K562 (cell line): ENCODE data around the gene SEC14L3. TPM values are rescaled to one million over a fixed set of nuclear protein-coding genes. Genes with fewer than 3 reads are reported as not detected.

Experiments used
- ATAC-seq: fragments of 200-7000 bp; cut with Tn5 transposase; 3 replicates; pipeline ENCODE4 v1.9.1; 2020; ENCODE audit warnings: moderate library complexity
- BruUV-seq: library from RNA; stranded (reverse); fragments of 400-500 nt; replicated peaks from 2 replicates; lab custom pipeline; 2021; lab: Mats Ljungman, UMichigan
- CTCF ChIA-PET: fragments of 300-600 bp; formaldehyde crosslinking; extraction: SDS; loops from one replicate; lab custom pipeline; 2021; ENCODE audit warnings: low intra/inter-chr PET ratio; lab: Yijun Ruan, JAX
- POLR2A ChIA-PET: fragments of 300-600, 350-650 bp; sonication (Branson Sonifier 250); formaldehyde crosslinking; extraction: SDS; loops from one replicate; lab custom pipeline; 2021; ENCODE audit warnings: antibody characterized with exemption, inconsistent platforms; lab: Yijun Ruan, JAX
- DNase-seq, 4 experiments: peaks; one replicate each; pipeline versions ENCODE4 v3.0.0 to v3.0.0-alpha.2; 2011 to 2018; ENCODE audit warnings: low spot score in 3 of 4, mixed read lengths in 3 of 4; ENCODE audit errors: extremely low read depth in 1 of 4
- FAIRE-seq: peaks from 2 replicates; lab custom pipeline; 2011; peaks lifted over from hg19 to GRCh38; lab: Jason Lieb, UNC
- H2AFZ ChIP-seq: 2 replicates; pipeline ENCODE4 v1.6.0; 2011; ENCODE audit warnings: low read depth, low read length, control low read depth, inconsistent platforms
- H3K27ac ChIP-seq: fragments of 200-600 bp; 3 replicates; pipeline ENCODE4 v1.8.0; 2011; ENCODE audit warnings: low read depth, mild to moderate bottlenecking, control low read depth, inconsistent platforms, low read length, moderate library complexity, mixed read lengths; ENCODE audit errors: extremely low read depth
- H3K27me3 ChIP-seq, 2 experiments: fragments of 300-600 bp in 1 of 2; 2 replicates in 1 of 2; 3 replicates in 1 of 2; pipeline versions ENCODE4 v1.6.0 to v1.8.0; 2011; ENCODE audit warnings: inconsistent platforms in 2 of 2, low read length in 2 of 2, mild to moderate bottlenecking in 1 of 2, mixed read lengths in 1 of 2, moderate library complexity in 1 of 2; ENCODE audit not compliant: control insufficient read depth in 2 of 2, insufficient read depth in 2 of 2
- H3K36me3 ChIP-seq: fragments of 300-600 bp; 3 replicates; pipeline ENCODE4 v1.8.0; 2011; ENCODE audit warnings: mild to moderate bottlenecking, low read length, inconsistent platforms; ENCODE audit not compliant: control insufficient read depth, insufficient read depth
- H3K4me1 ChIP-seq, 2 experiments: fragments of 200-600 bp in 1 of 2; replicated peaks in 1 of 2; 2 replicates in 1 of 2; 3 replicates in 1 of 2; pipeline versions ENCODE4 v1.5.1 to v1.8.0; 2011; ENCODE audit warnings: inconsistent platforms in 2 of 2, low read length in 2 of 2, mild to moderate bottlenecking in 1 of 2, mixed read lengths in 1 of 2, moderate library complexity in 1 of 2; ENCODE audit not compliant: control insufficient read depth in 2 of 2, insufficient read depth in 2 of 2
- H3K4me2 ChIP-seq: 2 replicates; pipeline ENCODE4 v1.6.1; 2011; ENCODE audit warnings: low read length, control low read depth, inconsistent platforms, mixed read lengths; ENCODE audit not compliant: insufficient read depth
- H3K4me3 ChIP-seq: fragments of 200-600 bp; sonication (generic), shearing (Covaris generic); 2 replicates; pipeline ENCODE4 v1.5.1; 2016; ENCODE audit warnings: control low read depth, inconsistent platforms
- H3K79me2 ChIP-seq: fragments of 200-600 bp; 3 replicates; pipeline ENCODE4 v1.8.0; 2011; ENCODE audit warnings: low read length, inconsistent platforms; ENCODE audit not compliant: control insufficient read depth, insufficient read depth
- H3K9ac ChIP-seq, 2 experiments: 2 replicates each; pipeline versions ENCODE4 v1.6.0 to v1.6.1; 2011; ENCODE audit warnings: low read depth in 2 of 2, low read length in 2 of 2, control low read depth in 1 of 2, inconsistent platforms in 1 of 2, mild to moderate bottlenecking in 1 of 2, mixed read lengths in 1 of 2; ENCODE audit not compliant: insufficient read depth in 1 of 2
- H3K9me1 ChIP-seq: one replicate; pipeline ENCODE4 v1.6.0; 2011; ENCODE audit warnings: inconsistent platforms, mild to moderate bottlenecking, low read length, moderate library complexity; ENCODE audit not compliant: control insufficient read depth, insufficient read depth
- H3K9me3 ChIP-seq: replicated peaks from 2 replicates; pipeline ENCODE4 v1.5.1; 2011; ENCODE audit warnings: low read depth, low read length, inconsistent platforms; ENCODE audit not compliant: control insufficient read depth, insufficient read depth
- H4K20me1 ChIP-seq: replicated peaks from 2 replicates; pipeline ENCODE4 v1.6.1; 2011; ENCODE audit warnings: low read length, inconsistent platforms, mixed read lengths; ENCODE audit not compliant: control insufficient read depth, insufficient read depth
- ATF6 ChIP-seq: sonication (generic); formaldehyde crosslinking; IDR thresholded peaks from 2 replicates; pipeline ENCODE4 v1.4.0; 2020; ENCODE audit warnings: mild to moderate bottlenecking, missing genetic modification reagents
- BRF1 ChIP-seq: IDR thresholded peaks from 3 replicates; pipeline ENCODE4 v1.6.1; 2011; ENCODE audit warnings: borderline replicate concordance, mild to moderate bottlenecking; ENCODE audit not compliant: insufficient read length; ENCODE audit errors: extremely low read depth
- CEBPZ ChIP-seq: fragments of 150-350 bp; IDR thresholded peaks from 2 replicates; pipeline ENCODE4 v1.6.1; 2014; ENCODE audit warnings: low read depth, mild to moderate bottlenecking, low read length, borderline replicate concordance
- EHMT2 ChIP-seq: fragments of 450-650 bp; IDR thresholded peaks from 2 replicates; pipeline ENCODE4 v1.6.1; 2018; ENCODE audit warnings: antibody characterized with exemption
- ELK3 ChIP-seq: fragments of 450-650 bp; formaldehyde crosslinking; IDR thresholded peaks from 2 replicates; pipeline ENCODE4 v1.4.0; 2020; ENCODE audit warnings: mild to moderate bottlenecking
- HDAC6 ChIP-seq: IDR thresholded peaks from 2 replicates; pipeline ENCODE4 v1.6.1; 2012; ENCODE audit warnings: low read depth, mild to moderate bottlenecking, control low read depth, inconsistent platforms, low read length, moderate library complexity
- MBD2 ChIP-seq: sonication (generic); IDR thresholded peaks from 2 replicates; pipeline ENCODE4 v1.6.1; 2016; ENCODE audit warnings: low read depth, borderline replicate concordance
- MXD1 ChIP-seq: fragments of 250-450 bp; sonication (Bioruptor Pico); IDR thresholded peaks from 2 replicates; pipeline ENCODE4 v1.8.0; 2021; ENCODE audit warnings: borderline replicate concordance, mild to moderate bottlenecking, moderate library complexity; ENCODE audit not compliant: poor library complexity, severe bottlenecking
- NCOA4 ChIP-seq: fragments of 450-650 bp; IDR thresholded peaks from 2 replicates; pipeline ENCODE4 v1.6.1; 2018; ENCODE audit warnings: mild to moderate bottlenecking; ENCODE audit not compliant: partially characterized antibody
- NFXL1 ChIP-seq: fragments of 450-650 bp; formaldehyde crosslinking; IDR thresholded peaks from 2 replicates; pipeline ENCODE4 v1.4.0; 2021; ENCODE audit warnings: mild to moderate bottlenecking
- NONO ChIP-seq, 2 experiments: fragments of 200-400 bp in 1 of 2; fragments of 450-650 bp in 1 of 2; formaldehyde crosslinking in 1 of 2; IDR thresholded peaks; 2 replicates each; pipeline ENCODE4 v1.6.1; 2017; ENCODE audit warnings: low read depth in 2 of 2, mild to moderate bottlenecking in 2 of 2, moderate library complexity in 2 of 2, low read length in 1 of 2
- RAD21 ChIP-seq, 2 experiments: fragments of 250-450 bp in 1 of 2; fragments of 450-650 bp in 1 of 2; sonication (Bioruptor Pico) in 1 of 2; formaldehyde crosslinking in 1 of 2; IDR thresholded peaks in 1 of 2; conservative IDR thresholded peaks in 1 of 2; 2 replicates each; pipeline versions ENCODE4 v1.4.0 to v1.8.0; 2020 to 2022; ENCODE audit warnings: mild to moderate bottlenecking in 2 of 2, moderate library complexity in 1 of 2
- XRCC5 ChIP-seq: fragments of 200-400 bp; formaldehyde crosslinking; IDR thresholded peaks from 2 replicates; pipeline ENCODE4 v1.6.1; 2017; ENCODE audit warnings: low read depth, mild to moderate bottlenecking, low read length
- ZNF644 ChIP-seq: fragments of 200-800 bp; sonication (Bioruptor generic); IDR thresholded peaks from 2 replicates; pipeline ENCODE4 v1.6.1; 2016; ENCODE audit warnings: low read depth, missing genetic modification characterization, missing compliant biosample characterization
- WGBS: fragments of 100-300 bp; shearing (Covaris generic); methylation state at CpG from one replicate; pipeline ENCODE4 v1.1.6; 2016; ENCODE audit warnings: low coverage, mixed read lengths; ENCODE audit not compliant: insufficient coverage; ENCODE audit errors: missing lambda C conversion rate; 5-methylcytosine and 5-hydroxymethylcytosine counted together
- in situ Hi-C: fragments of 300-500 bp; cut with MboI; formaldehyde crosslinking; loops from 4 replicates; pipeline ENCODE4 v1.15.0; 2018; ENCODE audit warnings: inconsistent platforms, mixed read lengths
- intact Hi-C: fragments of 100-400 bp; cut with micrococcal nuclease; formaldehyde crosslinking; loops from 2 replicates; pipeline ENCODE4 v1.14.2; 2022
- polyA plus RNA-seq, 8 experiments: library from polyadenylated mRNA; depleted of rRNA in 4 of 8; stranded (reverse) in 5 of 8; unstranded in 3 of 8; fragments of >200 nt; fragmentation: Nextera tagmentation in 2 of 8; fragmentation: Illumina TruSeq in 1 of 8; extraction: Ambion mirVana in 2 of 8; extraction: Trizol in 1 of 8; gene quantifications; 2 replicates each; pipeline versions ENCODE4 v1.2.1 to v1.2.3, GENCODE V29; 2011 to 2014; ENCODE audit warnings: inconsistent platforms in 1 of 8, missing spikeins in 1 of 8
- total RNA-seq, 7 experiments: library from RNA; depleted of rRNA in 6 of 7; stranded (reverse); fragments of >200 nt in 6 of 7; fragmentation: Illumina TruSeq in 2 of 7; extraction: Trizol in 2 of 7; gene quantifications; 2 replicates each; pipeline versions ENCODE4 v1.2.1 to v1.2.3, GENCODE V29; 2011 to 2021; ENCODE audit warnings: low replicate concordance in 1 of 7

The SEC14L3 gene
- total and polyA plus RNA-seq, 9 of the 15 experiments (the other 6 are each of a cell fraction or from before 2014, with no cell fraction given) = not detected

- Histone ChIP-seq H3K9me1 (no peaks in the 10 kb centered on the region), H3K4me3 (no peak overlapping the region), H3K9ac (no peak overlapping the region), H4K20me1 (no peaks in the 10 kb centered on the region), H3K27me3 (no peaks in the 10 kb centered on the region), H3K36me3 (no peaks in the 10 kb centered on the region), H3K79me2 (no peaks in the 10 kb centered on the region), H3K4me2 (no peak overlapping the region), H3K27ac (no peak overlapping the region), H3K9me3 (no peaks in the 10 kb centered on the region), H2AFZ (no peak overlapping the region), H3K4me1 (peaks cover 12 to 14% of the 10 kb centered on the region in 2 experiments; a peak in 4 of 5 replicates)
- POLR2A ChIA-PET = interaction anchor here (0.6 kb wide), 1 partner anchor 185 kb away, joined by 3 read pairs; no protein-coding TSS in a partner anchor
- DNase-seq (no peak), FAIRE-seq (no peak), ATAC-seq (no peak)
- CTCF ChIA-PET = interaction anchor here (0.6 kb wide), 1 partner anchor 203 kb away, joined by 3 read pairs; no protein-coding TSS in a partner anchor
- intact Hi-C loops = no loop called here
- in situ Hi-C loops = no loop called here
- WGBS = 92% methylated on average over 6 of the region's 9 CpGs
- BruUV-seq = no TSS peak
- TF ChIP-seq CEBPZ (no peak), ATF6 (CRISPR knock-in tag) (no peak), BRF1 (no peak), MXD1 (CRISPR knock-in tag) (no peak), MBD2 (no peak), ELK3 (CRISPR knock-in tag) (no peak), NFXL1 (CRISPR knock-in tag) (no peak), XRCC5 (no peak), NONO (IDR thresholded peaks at IDR 0.05; ENCODE audit: low read depth in 2 of 2, low read length in 1 of 2) (no peak), EHMT2 (no peak), RAD21 (CRISPR knock-in tag; conservative IDR thresholded peaks at IDR 0.05 in 1 of 2, IDR thresholded peaks at IDR 0.05 in 1 of 2) (no peak), HDAC6 (no peak), ZNF644 (no peak), NCOA4 (no peak)
Observed at GRCh38 chr22:30511109-30511508, 39.3 kb upstream of the SEC14L3 start.
